Osteocyte (in vitro differentiated cells): ENCODE measurements around the gene PLCG1. TPM values are rescaled to one million over a fixed set of nuclear protein-coding genes. Genes with fewer than 3 reads are reported as not detected.

Source experiments
- DNase-seq: peaks from one replicate; pipeline ENCODE4 v3.0.0; 2021; ENCODE audit warnings: mixed read lengths; ENCODE audit not compliant: unreplicated experiment; ENCODE audit errors: extremely low spot score
- H3K27ac Mint-ChIP-seq: one replicate; pipeline ENCODE4 v1.8.0; 2021; ENCODE audit warnings: mild to moderate bottlenecking, mixed read lengths; ENCODE audit not compliant: unreplicated experiment
- H3K27me3 Mint-ChIP-seq: one replicate; pipeline ENCODE4 v1.8.0; 2021; ENCODE audit warnings: mixed read lengths; ENCODE audit not compliant: unreplicated experiment
- H3K36me3 Mint-ChIP-seq: one replicate; pipeline ENCODE4 v1.8.0; 2021; ENCODE audit warnings: mixed read lengths; ENCODE audit not compliant: unreplicated experiment
- H3K4me1 Mint-ChIP-seq: one replicate; pipeline ENCODE4 v1.8.0; 2021; ENCODE audit warnings: mixed read lengths; ENCODE audit not compliant: unreplicated experiment
- H3K4me3 Mint-ChIP-seq: one replicate; pipeline ENCODE4 v1.8.0; 2021; ENCODE audit warnings: mild to moderate bottlenecking, moderate library complexity, mixed read lengths; ENCODE audit not compliant: unreplicated experiment
- H3K9me3 Mint-ChIP-seq: one replicate; pipeline ENCODE4 v1.8.0; 2021; ENCODE audit warnings: mixed read lengths; ENCODE audit not compliant: unreplicated experiment
- total RNA-seq: library from RNA; stranded (reverse); gene quantifications from 2 replicates; pipeline ENCODE4 v1.2.1, GENCODE V29; 2021
- TF ChIP-seq, protein P1 (sequence below): fragments of 200-600 bp; sonication (generic); IDR thresholded peaks from 2 replicates; pipeline ENCODE4 v1.5.0; 2021; ENCODE audit warnings: antibody characterized with exemption, mild to moderate bottlenecking, moderate library complexity

PLCG1 gene
- total RNA-seq, 1 donor from 2014 or later = 179 TPM

DNA sequence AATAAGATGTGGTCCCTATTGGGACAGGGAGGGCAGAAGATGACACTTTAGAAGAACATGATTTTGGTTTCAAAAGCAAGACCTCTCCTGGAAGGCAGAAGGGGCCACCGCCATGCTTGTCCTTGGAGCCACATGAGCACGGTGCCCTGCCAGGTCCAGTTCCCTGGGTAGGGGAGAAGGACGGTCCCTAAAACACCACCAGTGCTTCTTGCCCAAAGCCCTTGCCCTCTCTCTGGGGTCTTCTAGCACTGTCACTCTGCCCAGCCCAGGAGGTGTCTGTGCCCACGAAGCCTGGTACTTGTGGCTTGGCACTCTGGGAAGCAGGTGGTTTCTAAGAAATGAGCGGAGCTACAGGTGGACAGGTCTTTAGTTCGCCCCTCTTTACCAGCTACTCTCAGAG is 46.0 kb downstream of the PLCG1 start:
- DNase-seq = peak; percentile 77
- H3K4me3 Mint-ChIP-seq = no peak overlapping the region
- peaks cover 14% of the 10 kb centered on the region for H3K4me1 Mint-ChIP-seq
- TF ChIP-seq, protein P1, sequence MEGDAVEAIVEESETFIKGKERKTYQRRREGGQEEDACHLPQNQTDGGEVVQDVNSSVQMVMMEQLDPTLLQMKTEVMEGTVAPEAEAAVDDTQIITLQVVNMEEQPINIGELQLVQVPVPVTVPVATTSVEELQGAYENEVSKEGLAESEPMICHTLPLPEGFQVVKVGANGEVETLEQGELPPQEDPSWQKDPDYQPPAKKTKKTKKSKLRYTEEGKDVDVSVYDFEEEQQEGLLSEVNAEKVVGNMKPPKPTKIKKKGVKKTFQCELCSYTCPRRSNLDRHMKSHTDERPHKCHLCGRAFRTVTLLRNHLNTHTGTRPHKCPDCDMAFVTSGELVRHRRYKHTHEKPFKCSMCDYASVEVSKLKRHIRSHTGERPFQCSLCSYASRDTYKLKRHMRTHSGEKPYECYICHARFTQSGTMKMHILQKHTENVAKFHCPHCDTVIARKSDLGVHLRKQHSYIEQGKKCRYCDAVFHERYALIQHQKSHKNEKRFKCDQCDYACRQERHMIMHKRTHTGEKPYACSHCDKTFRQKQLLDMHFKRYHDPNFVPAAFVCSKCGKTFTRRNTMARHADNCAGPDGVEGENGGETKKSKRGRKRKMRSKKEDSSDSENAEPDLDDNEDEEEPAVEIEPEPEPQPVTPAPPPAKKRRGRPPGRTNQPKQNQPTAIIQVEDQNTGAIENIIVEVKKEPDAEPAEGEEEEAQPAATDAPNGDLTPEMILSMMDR = no peak
- no peaks in the 10 kb centered on the region for H3K27me3 Mint-ChIP-seq
- H3K9me3 Mint-ChIP-seq = peaks cover 4% of the 10 kb centered on the region
- H3K36me3 Mint-ChIP-seq = peaks cover 10% of the 10 kb centered on the region
- no peak overlapping the region for H3K27ac Mint-ChIP-seq

DNA sequence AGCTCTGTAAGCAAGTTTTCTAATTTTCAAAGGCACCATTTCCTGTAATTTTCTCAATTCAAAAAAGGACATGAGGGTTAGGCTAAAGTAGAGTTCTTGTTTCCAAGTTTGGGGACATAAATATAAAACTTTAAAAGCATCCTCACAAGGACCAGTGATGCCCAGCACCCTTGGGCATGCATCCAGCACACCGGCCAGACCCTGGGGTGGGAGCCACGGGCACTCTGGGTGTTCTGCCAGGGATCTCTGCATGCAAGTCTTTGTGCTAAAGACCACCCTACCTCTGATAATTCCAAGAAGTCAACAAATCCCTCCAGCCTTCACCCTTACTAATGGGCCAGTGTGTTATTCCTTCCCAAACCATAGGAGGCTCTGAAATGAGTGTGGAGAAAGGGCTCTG is 46.5 kb downstream of the PLCG1 start:
- peaks cover 7% of the 10 kb centered on the region for H3K9me3 Mint-ChIP-seq
- no peak for DNase-seq
- H3K27ac Mint-ChIP-seq = no peak overlapping the region
- TF ChIP-seq, protein P1 = no peak
- H3K27me3 Mint-ChIP-seq = no peaks in the 10 kb centered on the region
- no peak overlapping the region for H3K4me3 Mint-ChIP-seq
- peaks cover 10% of the 10 kb centered on the region for H3K4me1 Mint-ChIP-seq
- H3K36me3 Mint-ChIP-seq = peaks cover 12% of the 10 kb centered on the region

- H3K27me3 Mint-ChIP-seq = no peaks in the 10 kb centered on the region
- H3K36me3 Mint-ChIP-seq = peaks cover 20% of the 10 kb centered on the region
- DNase-seq = peak; percentile 73
- peaks cover 2% of the 10 kb centered on the region for H3K4me1 Mint-ChIP-seq
- TF ChIP-seq, protein P1 = no peak
- H3K9me3 Mint-ChIP-seq = peaks cover 19% of the 10 kb centered on the region
- H3K4me3 Mint-ChIP-seq = no peak overlapping the region
- H3K27ac Mint-ChIP-seq = no peak overlapping the region
Observed at GRCh38 chr20:41185013-41185757, 47.8 kb downstream of the PLCG1 start.

GRCh38 chr20:41187668-41188067 is 50.3 kb downstream of the PLCG1 start:
- Mint-ChIP-seq H3K4me1 (no peaks in the 10 kb centered on the region), H3K27ac (no peak overlapping the region), H3K4me3 (no peak overlapping the region), H3K27me3 (no peaks in the 10 kb centered on the region), H3K36me3 (peaks cover 27% of the 10 kb centered on the region), H3K9me3 (peaks cover 35% of the 10 kb centered on the region)
- DNase-seq = no peak
- TF ChIP-seq, protein P1 = no peak

DNA sequence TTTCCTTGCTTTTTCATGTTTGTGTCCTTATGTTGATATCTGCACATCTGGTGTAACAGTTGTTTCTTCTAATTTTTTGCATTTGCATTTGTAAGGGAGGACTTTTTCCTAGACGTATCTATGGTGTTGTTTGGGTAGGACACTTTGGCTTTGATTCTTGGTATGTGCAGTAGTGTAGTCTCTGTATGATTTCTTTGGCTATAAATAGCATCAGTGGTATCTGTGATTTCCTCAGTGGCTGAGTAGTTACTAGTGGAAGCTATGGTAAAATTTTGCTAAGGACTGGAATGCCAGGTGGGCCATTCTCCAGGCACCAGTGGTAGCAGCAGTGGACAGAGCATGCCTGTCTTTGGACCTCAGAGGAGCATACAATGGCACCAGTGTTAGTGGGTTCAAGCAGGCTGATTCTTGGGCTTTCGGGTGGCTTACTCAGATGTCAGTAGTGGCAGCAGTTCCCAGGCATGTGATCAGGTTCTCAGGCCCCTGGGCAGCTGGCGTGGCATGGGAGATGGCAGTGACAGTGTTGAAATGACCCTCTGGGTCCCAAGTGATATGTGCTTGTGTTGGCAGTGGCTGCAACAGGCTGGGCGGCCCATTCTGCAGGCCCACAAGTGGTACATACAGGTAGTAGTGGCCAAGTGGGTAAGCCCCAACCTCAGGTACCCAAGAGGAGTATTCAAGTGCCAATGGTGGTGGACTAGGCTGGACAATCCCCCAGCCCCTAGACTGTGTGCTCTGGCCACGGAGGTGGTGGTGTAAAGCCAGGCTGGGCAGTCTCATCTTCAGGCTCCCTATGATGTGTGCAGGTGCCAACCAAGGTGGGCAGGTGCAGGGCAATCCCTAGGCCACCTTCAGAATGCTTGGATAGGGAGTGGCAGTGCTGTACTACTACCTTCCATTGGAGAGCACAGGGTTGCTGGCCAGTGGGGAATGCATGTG is 54.5 kb downstream of the PLCG1 start:
- TF ChIP-seq, protein P1 = no peak
- peaks cover 42% of the 10 kb centered on the region for H3K9me3 Mint-ChIP-seq
- no peak overlapping the region for H3K27ac Mint-ChIP-seq
- no peaks in the 10 kb centered on the region for H3K27me3 Mint-ChIP-seq
- H3K4me3 Mint-ChIP-seq = no peak overlapping the region
- no peak for DNase-seq
- no peaks in the 10 kb centered on the region for H3K4me1 Mint-ChIP-seq
- H3K36me3 Mint-ChIP-seq = peaks cover 37% of the 10 kb centered on the region
